Stimulated activated CD8-positive, alpha-beta memory T cell treated with anti-CD3 and anti-CD28 coated beads, Interleukin-7, amount 100 ng/mL, for 1 hour (primary cell): ENCODE results near the gene CXorf65.

Experiments used
- DNase-seq, 2 donors: peaks; one replicate each; pipeline ENCODE4 v3.0.0-alpha.2; 2020; ENCODE audit warnings: low read depth in 2 of 2

CXorf65 gene

DNA sequence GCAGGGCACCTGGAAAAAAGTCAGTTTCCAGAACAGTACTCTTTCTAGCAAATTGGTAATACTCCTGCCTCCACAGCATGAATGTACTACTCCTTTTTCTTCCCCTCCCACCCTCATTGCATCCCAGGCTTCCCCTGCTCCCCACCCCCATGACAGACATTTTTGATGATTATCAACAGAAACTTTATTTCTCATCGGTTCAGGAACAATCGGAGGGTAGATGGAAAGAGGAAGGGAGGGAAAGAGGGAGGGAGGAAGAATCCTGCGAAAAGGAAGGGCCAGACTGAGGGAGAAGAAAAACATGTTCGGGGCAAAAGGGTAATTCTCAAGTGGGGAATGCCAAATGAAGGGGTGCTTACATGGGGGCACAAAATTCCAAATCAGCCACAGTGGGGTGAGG is 705 bp upstream of the CXorf65 start:
- no peak for DNase-seq

DNA sequence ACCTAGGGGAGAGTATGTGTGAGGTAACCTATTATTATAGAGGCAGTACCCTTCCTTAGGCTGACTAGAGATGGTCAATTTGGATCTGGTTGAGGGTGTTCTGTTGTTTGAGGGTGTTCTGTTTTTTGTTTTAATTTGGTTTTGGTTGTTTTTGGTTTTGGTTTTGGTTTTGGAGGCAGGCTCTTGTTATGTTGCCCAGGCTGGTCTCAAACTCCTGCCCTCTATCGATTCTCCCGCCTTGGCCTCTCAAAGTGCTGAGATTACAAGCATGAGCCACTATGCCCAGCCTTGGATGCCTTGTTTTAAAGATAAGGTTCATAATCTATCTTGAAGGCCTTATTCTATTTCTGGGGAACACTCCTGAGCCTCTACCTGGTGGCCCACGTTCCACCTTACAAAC is 912 bp downstream of the CXorf65 start:
- no peak for DNase-seq

DNA sequence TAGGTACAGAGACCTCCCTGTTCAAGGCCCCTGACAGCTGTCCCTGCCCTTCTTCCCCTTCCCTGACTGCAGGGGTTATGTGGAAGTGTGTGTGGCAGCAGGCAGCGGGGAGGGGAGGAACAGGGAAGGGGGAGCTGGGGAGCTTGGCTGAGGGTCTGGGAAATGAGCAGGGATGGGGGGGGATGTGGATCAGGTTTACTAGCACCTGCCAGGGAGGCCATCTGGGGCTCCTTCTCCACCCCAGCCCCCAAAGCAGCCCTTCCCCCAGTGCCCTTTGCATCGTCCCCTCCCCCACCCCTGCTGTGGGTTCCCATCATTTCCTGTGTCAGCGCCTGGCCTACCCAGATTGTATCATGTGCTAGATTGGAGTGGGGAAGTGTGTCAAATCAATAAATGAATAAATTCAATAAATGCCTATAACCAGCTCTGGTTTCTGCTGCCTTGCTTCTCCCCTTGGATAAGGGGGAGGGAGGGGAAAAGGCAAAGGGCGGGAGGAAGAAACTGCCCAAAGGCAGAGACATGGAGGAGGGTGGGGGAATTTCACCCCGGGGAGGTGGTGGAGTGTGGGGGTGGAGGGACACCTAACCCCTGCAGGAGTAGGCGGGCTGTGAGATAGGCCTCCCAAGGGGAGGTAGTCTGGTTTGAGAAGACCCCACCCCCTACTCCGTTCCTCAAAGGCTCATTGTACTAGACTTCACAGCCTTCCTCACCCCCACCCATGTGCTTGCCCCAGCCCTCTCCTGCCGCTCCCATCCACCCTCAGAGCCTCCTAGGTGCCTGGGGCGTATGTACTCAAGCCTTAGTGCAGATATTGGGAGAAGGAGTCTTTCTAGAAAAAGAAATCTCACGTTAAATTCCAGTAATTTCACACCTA is 3.2 kb downstream of the CXorf65 start:
- no peak for DNase-seq

DNA sequence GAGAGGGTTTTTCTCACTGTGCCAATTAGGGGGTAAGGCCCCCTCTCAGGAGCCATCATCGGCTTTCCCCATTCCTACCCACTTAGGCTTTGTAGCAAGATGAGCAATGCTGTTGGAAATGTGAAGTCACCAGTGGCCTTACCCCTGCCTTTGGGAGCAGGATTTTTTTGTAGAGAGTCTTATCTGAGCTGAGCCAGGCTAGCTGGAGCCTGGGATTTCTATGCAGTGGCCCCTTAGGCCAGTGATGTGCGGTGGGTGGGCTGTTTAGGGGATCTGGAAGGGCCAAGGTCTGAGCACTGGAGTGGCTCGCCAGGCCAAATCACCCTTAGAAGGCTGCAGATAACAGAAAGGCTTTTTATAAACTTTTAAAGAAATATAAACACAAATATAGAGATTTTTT is 4.2 kb downstream of the CXorf65 start:
- DNase-seq = no peak

DNA sequence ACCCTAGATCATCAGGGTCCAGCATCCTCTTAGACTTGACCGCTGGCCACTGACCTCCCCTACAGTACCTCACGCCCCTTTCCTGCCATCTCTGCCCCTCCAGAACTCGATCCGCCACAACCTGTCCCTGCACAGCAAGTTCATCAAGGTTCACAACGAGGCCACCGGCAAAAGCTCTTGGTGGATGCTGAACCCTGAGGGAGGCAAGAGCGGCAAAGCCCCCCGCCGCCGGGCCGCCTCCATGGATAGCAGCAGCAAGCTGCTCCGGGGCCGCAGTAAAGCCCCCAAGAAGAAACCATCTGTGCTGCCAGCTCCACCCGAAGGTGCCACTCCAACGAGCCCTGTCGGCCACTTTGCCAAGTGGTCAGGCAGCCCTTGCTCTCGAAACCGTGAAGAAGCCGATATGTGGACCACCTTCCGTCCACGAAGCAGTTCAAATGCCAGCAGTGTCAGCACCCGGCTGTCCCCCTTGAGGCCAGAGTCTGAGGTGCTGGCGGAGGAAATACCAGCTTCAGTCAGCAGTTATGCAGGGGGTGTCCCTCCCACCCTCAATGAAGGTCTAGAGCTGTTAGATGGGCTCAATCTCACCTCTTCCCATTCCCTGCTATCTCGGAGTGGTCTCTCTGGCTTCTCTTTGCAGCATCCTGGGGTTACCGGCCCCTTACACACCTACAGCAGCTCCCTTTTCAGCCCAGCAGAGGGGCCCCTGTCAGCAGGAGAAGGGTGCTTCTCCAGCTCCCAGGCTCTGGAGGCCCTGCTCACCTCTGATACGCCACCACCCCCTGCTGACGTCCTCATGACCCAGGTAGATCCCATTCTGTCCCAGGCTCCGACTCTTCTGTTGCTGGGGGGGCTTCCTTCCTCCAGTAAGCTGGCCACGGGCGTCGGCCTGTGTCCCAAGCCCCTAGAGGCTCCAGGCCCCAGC is 5.7 kb downstream of the CXorf65 start:
- DNase-seq = no peak

DNA sequence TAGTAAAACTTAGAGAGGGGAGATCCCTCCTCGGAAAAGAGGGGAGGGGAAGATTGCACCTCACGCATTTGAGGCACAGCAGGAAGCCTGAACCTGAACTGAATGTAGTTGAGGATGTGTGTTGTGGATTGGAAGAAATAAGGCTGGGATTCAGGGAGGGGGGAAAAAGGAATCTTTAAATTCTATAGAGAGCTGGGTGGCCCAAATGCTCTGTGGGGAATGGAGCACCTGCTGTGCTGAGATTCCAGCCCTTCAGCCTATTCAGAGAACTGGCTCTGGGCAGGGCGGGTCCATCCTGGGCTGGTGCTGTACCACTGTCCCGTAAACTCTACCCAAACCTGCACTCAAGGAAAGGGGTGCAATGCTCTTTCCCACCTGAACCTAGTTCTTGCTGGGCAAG is 6.8 kb downstream of the CXorf65 start:
- no peak for DNase-seq

DNA sequence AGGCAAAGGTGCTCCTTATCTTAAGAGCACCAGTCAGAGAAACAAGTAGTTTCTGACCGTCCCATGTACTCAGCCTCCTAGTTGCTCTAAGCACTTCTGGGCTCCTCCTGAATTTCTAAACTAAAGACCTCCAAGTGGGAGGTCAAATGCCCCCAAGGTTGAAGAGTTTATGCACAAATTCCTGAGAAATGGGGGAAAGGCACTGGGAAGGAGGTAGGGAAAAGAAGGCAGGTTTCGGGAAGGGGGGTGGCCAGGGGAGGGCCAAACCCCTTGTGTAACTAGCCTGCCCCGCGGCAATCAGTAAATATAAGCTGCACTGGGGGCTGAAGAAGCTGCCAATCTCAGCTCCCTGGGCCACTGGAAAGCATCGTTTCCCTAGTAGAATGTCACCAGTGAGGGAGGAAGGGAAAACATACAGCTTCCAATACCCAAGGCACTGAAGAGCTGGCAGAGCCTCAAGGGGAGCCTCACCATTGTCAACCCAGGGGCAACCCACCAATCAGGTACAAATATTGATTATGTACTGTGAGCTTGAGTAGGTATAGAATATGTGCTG is 7.5 kb downstream of the CXorf65 start:
- DNase-seq = no peak

DNA sequence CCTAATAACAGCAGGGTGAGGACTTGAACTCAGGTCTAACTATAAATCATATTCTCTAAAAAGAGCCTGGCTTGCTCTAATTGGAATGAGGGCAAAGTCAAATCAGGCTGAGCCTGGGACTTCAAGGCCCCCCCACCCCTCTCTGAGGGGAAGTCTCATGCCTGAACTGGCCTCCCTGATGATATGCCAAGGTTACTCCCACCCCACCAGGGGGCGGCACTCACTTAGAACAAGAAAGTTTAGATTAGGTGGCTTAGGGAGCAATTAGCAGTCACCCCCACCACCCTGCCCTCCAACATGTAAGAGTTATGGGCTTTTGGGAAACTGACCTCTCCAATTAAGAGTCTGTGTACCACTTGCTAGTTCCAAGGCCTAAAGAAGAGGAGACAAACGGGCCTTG is 8.2 kb downstream of the CXorf65 start:
- peak; percentile 38 to 56 for DNase-seq

DNA sequence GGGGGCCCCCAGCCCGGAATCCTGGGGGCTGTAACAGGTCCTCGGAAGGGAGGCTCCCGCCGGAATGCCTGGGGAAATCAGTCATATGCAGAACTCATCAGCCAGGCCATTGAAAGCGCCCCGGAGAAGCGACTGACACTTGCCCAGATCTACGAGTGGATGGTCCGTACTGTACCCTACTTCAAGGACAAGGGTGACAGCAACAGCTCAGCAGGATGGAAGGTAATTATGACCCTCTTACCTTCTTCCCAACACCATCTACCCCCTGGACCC is 9.8 kb downstream of the CXorf65 start:
- no peak for DNase-seq

DNA sequence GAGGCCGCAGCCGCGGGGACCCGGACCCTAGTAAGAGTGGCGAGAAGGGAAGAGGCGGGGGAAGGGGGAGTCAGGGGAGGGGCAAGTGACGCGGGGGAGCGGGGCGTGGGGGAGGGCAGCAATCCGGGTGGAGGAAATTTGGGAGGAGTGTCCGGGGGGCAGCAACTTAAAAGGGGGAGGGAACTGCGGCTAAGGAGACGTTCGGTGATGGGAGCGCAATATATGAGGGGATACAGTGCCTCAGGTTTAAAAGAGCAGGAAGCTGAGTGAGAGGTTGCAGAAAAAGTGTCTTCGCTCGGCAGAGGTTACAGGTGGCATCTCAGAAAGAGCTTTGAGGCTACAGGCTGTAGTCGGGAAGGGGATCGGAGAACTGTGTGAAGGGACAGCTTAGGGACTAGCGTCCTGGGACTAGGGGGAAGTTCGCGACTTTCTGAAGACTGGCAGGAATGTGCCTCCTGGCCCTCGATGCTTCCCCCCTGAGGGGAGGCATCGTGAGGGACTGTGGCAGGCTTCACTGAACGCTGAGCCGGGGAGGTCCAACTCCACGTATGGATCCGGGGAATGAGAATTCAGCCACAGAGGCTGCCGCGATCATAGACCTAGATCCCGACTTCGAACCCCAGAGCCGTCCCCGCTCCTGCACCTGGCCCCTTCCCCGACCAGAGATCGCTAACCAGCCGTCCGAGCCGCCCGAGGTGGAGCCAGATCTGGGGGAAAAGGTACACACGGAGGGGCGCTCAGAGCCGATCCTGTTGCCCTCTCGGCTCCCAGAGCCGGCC is 10.4 kb downstream of the CXorf65 start:
- no peak for DNase-seq

DNA sequence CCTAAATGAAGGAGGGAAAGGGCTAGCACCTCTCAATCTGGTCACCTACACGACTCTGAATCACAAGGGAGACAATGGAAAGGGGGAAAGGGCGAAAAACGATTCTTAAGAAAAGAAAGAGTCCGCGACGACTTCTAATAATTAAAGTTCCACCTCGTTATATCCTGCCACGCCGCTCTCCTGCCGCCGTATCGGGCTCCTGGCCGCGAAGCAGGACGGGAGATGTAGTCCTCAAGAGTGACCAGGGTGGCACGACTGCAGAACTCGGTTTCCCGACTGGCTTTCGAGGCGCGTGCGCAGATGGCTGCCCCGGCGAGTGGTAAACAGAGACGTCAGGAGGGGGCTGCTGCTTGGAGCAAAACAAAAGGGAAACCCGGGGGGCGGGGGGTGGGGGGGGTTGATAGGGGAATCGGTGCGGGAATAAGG is 11.0 kb downstream of the CXorf65 start, which contains the start of gene FOXO4:
Gene FOXO4, plus strand, starts transcription at position 297 of the 426 bp plus-strand sequence. CDS start 678 bp downstream, outside the sequence.
- DNase-seq = peak; percentile 72 to 79

DNA sequence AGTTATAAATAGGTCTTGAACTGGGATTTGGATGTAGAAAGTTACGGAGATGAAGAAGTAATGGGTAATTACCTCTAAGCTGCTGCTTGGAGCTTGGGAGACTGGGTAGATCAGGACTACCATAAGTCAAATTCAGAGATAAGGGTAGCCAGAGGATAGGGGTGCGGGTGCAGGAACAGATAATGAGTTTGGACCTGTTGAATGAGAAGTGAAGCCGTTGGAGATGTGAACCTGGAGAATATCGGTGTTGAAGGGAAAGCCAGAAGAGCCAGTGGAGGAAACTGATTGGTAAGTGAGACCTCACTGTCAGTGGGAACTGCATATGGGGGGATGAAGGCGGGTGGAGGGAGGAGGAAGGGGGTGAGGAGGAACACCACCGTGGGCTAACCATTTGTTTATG is 11.5 kb downstream of the CXorf65 start:
- DNase-seq = no peak

DNA sequence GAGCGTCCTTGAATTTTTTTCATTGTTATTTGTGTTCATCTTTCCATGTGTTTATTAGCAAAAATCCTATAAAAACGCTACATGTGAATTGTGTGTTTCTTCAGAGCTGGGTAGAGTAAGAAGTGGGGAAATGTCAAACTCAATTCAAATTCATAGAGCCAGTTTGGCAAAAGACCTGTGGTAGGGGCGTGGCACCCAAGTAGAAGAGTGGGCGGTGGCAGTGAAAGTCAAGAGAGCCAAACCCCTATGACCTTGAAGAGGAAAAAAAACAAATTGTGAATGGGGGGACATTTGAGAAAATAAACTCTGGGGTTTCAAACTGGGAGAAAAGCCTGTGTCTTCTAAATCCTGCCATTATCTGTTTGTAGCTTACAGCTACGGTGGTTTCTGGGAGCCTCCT is 15.3 kb downstream of the CXorf65 start:
- DNase-seq = no peak

DNA sequence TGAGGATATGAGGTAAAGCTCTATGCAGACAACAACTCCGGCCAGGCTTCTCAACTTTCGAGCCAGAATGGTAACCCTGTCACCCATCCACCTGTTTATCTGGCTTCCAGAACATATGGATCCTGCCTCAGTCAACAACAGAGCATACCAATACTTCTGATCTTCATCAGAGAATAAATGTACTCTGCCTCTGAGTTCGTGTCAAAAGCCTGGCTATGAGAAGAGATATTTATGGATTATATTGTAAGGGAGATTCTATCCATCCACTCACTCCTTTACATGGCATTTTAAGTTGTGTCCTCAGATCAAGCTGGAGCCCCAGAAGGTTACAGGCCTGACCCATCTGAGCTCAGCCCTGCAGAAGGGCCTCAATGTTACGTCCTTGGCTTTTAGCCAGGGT is 20.6 kb downstream of the CXorf65 start:
- no peak for DNase-seq

DNA sequence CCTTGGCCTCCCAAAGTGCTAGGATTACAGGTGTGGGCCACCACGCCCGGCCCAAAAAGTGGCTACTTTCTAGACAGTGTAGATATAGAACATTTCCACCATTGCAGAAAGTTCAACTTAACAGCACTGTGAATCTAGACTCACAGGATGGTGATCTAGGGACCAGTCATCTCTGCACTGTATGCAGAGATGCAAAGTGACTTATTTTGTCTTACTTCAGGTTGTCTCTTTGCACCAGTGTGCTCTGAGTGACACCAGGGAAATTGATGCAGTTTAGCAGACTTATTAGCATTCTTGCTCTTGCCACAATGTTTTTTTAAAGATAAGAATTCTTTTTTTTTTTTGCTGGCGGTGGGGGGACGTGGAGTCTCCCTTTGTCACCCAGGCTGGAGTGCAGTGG is 23.7 kb downstream of the CXorf65 start:
- DNase-seq = no peak

DNA sequence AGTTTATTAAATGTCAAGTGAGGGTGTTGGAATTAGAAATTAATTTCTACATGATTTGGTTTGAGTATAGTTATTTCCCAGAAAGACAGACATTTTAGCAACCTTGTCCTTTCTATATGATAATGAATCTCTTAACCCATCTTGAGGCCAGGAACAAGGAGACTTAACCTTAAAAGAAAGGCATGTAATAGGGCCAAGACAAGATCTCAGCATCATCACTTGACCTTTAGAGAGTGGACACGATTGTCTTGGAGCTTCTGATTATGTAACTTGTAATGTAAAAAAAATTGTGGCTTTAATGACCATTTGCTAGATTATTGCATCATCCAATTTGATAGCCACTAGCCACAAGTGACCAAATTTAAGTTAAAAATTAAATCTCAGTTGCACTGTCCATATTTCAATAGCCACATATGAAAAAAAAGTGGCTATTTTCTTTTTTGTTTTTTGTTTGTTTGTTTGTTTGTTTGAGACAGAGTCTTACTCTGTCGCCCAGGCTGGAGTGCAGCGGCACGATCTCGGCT is 24.4 kb downstream of the CXorf65 start:
- no peak for DNase-seq

DNA sequence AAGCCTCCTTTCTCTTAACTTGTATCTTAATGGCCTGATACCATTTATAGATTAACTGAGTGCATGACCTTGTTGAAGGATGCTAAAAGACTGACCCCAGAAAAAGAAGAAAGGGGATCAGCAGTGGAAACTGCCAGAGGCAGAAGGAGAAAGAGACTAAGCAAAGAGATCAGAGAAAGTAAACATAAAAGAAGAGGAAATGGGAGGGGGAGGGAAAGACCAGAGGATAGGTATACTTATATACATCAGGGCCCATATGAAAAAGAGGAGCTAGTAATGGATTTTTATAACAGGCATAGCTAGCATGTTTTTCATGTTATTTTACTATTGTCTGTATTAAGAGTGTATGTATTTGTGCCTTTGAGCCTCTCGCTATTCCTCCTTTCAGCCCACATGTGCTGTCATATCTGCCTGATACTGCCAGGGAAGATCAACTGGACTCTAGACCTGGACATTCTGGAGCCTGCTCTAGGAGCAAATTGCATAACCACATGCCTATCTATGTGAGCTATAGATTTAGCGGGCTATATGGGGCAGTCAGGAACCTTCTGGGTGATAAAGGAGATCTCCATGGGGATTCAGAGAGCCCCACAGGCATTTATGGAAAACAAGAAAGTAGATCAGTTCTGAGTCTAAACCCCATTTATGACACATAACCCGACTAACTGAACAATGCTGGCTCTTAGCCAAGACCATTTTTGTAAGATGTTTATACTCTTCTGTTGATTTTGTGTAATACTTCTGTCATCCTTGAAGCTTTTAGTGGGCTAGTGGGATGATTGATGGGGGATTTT is 25.0 kb downstream of the CXorf65 start:
- DNase-seq = no peak

DNA sequence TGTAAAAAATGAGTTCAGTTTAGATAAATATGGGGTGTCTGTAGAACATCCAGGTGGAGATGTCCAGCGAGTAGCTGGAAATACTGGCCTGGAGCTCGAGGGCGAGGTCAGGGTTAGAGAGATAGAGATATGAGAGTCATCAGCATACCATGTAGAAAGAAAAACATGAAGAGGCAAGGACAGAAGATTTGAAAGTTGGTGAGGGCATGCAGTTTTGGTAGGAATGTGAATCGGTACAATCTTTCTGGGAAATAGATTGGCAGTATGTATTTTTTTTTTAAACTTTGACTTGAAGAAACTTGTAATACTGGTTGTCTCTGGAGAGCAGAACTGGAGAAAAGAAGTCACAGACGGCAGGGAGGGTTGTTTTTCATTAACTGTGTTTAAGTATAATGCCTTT is 36.0 kb downstream of the CXorf65 start:
- no peak for DNase-seq

DNA sequence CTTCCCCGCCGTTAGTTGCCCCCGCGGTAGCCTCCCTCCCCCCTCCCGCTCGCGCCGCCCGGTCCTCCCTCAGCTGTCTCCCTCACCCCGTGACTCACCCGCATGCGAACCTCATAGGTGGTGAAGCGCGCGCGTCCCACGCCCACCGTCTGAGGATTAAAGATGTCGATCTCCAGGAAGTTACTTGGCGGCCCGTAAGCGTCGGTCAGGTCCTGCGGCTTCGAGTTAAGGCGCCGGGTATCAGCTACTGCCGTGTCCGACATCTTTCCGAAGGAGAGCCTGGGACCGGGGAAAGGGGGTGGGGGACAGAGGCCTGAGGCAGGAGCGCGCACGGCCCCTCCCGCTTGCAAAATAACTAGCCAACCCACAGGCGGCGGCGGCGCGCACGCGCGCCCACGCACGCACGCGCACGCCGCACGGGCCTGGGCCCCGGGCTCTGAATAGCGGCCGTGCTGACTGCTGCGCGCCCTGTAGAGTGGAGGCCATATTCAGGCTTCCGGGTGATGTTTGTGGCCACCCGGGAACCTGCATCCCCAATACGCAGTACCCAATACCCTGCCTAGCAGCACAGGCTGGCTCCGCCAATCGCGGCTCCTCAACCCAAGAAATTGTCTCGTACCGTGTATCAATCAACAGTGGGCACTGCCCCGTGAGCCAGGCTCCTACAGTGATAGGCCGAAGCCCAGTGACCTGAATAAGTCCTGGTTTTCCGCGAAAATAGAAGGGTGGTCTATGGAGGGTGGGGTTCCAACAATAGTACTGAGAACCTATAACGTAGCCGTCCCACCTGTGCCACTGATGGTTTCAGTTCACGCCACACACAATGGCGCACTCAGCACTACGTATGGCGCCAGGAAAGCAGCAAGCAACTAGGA is 38.3 kb downstream of the CXorf65 start, which contains the start of gene SNX12:
Gene SNX12, minus strand, starts transcription at position 291 of the 875 bp plus-strand sequence. Its CDS starts 28 bp downstream, at position 263.
- peak; percentile 68 to 69 for DNase-seq

DNA sequence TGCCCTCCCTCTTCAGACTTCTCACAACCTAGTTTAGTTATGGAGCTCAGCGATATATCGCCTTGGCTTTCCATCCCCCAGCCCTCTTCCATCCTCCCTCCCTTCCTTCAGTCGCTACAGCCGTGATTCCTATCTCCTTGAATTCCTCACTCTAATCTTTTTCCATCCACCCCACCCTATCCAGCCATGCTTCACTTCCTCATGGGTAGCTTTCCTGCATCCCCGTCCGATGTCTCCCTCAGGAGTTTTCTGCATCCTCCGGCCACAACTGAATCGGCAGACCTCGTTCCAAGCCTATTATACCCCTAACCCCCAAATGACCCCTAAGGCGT is 38.9 kb downstream of the CXorf65 start:
- no peak for DNase-seq
